Right lobe of liver (tissue), 6 donors: ENCODE data around the gene TNFSF8. TPM values are rescaled to one million over a fixed set of nuclear protein-coding genes. Genes with fewer than 3 reads are reported as not detected.

Source experiments
- ATAC-seq, 4 donors: fragments of 200-7000 bp; cut with Tn5 transposase; one replicate each; pipeline ENCODE4 v1.9.1; 2020; ENCODE audit warnings: mild to moderate bottlenecking in 4 of 4, moderate library complexity in 4 of 4
- DNase-seq, 3 donors: peaks; one replicate each; pipeline ENCODE4 v3.0.0-alpha.2; 2020
- H3K27ac ChIP-seq, 3 donors: fragments of 200-600 bp; one replicate each; pipeline ENCODE4 v1.8.0; 2022
- H3K27me3 ChIP-seq, 2 donors: fragments of 200-600 bp; one replicate each; pipeline ENCODE4 v1.8.0; 2022
- H3K36me3 ChIP-seq, 4 donors: fragments of 200-600 bp; sonication (generic) in 1 of 4; one replicate each; pipeline versions ENCODE4 v1.5.1 to v1.8.0; 2017 to 2022; ENCODE audit warnings: control low read depth in 1 of 4
- H3K4me1 ChIP-seq, 4 donors: fragments of 200-600 bp; sonication (generic) in 1 of 4; one replicate each; pipeline versions ENCODE4 v1.5.1 to v1.8.0; 2017 to 2022; ENCODE audit warnings: control low read depth in 1 of 4
- H3K4me3 ChIP-seq, 3 donors: fragments of 200-600 bp; one replicate each; pipeline ENCODE4 v1.8.0; 2022
- H3K9me3 ChIP-seq, 4 donors: fragments of 200-600 bp; sonication (generic) in 1 of 4; one replicate each; pipeline versions ENCODE4 v1.5.1 to v1.8.0; 2017 to 2022; ENCODE audit warnings: control low read depth in 1 of 4
- CTCF ChIP-seq, 4 donors: fragments of 200-600 bp in 3 of 4; fragments of 450-650 bp in 1 of 4; IDR thresholded peaks; one replicate each; pipeline versions ENCODE4 v1.5.1 to v1.8.0; 2016 to 2022; ENCODE audit warnings: antibody characterized with exemption in 4 of 4, mild to moderate bottlenecking in 2 of 4
- POLR2A ChIP-seq: fragments of 450-650 bp; IDR thresholded peaks from one replicate; pipeline ENCODE4 v1.6.1; 2017; ENCODE audit warnings: antibody characterized with exemption, mild to moderate bottlenecking
- WGBS: methylation state at CpG from one replicate; pipeline ENCODE4 v1.1.6; 2018; ENCODE audit warnings: low coverage, low lambda C conversion rate; ENCODE audit not compliant: insufficient coverage; ENCODE audit errors: missing lambda C conversion rate; 5-methylcytosine and 5-hydroxymethylcytosine counted together
- intact Hi-C, 2 donors: fragments of 100-400 bp; cut with DNase I; formaldehyde crosslinking; loops; one replicate each; pipeline versions ENCODE4 v1.11.2 to v1.14.1; 2022
- total RNA-seq, 6 experiments: library from RNA; depleted of rRNA in 2 of 6; stranded (reverse); fragments of >200 nt in 2 of 6; fragmentation: NEBNext Ultra II Directional in 3 of 6; extraction: Animal tissue kit (Norgen Biotek cat#: 25700) in 3 of 6; gene quantifications; one replicate each; pipeline versions ENCODE4 v1.1.0 to v1.2.4, GENCODE V29; 2016 to 2023
- donor health status: DM: no; HTN: yes; CAD: no.
- donor health status: DM: no; HTN: no; CAD: no.
- donor health status: DM: no; HTN: no; CAD: no.
- donor health status: DM: no; HTN: yes; CAD: no.
- donor health status: DM: no; HTN: yes; CAD: no.

The TNFSF8 gene
- total RNA-seq, 6 experiments from 2014 or later: 0.19 to 2.0 (median 0.38) TPM

- 86% methylated on average over 1 of the region's 1 CpG for WGBS
- TF ChIP-seq CTCF (IDR thresholded peaks at IDR 0.05): no peak
- no peak for TF ChIP-seq POLR2A
Observed at GRCh38 chr9:114909661-114910060, 20.7 kb downstream of the TNFSF8 start.

GRCh38 chr9:114908805-114909448 lies 21.5 kb downstream of the TNFSF8 start:
- no peak for ATAC-seq
- intact Hi-C loops: loop anchor here (5.0 to 10.0 kb wide), 2 partner anchors 164 to 172 kb away; no protein-coding TSS in a partner anchor
- Histone ChIP-seq H3K27me3 (no peaks in the 10 kb centered on the region), H3K9me3 (no peaks in the 10 kb centered on the region), H3K27ac (no peak overlapping the region), H3K4me3 (no peak overlapping the region), H3K36me3 (no peaks in the 10 kb centered on the region), H3K4me1 (peaks cover 0 to 12% (median 6%) of the 10 kb centered on the region in 4 donors)
- TF ChIP-seq POLR2A (no peak), CTCF (IDR thresholded peaks at IDR 0.05) (no peak)
- WGBS: 81% methylated on average over 5 of the region's 6 CpGs
- DNase-seq: no peak

More at GRCh38 chr9:114909661-114910060, 20.7 kb downstream of the TNFSF8 start:
- ATAC-seq (no peak), DNase-seq (no peak)
- Histone ChIP-seq H3K27ac (no peak overlapping the region), H3K36me3 (no peaks in the 10 kb centered on the region), H3K4me1 (peaks cover 0 to 12% (median 6%) of the 10 kb centered on the region in 4 donors), H3K27me3 (no peaks in the 10 kb centered on the region), H3K4me3 (no peak overlapping the region), H3K9me3 (no peaks in the 10 kb centered on the region)
- intact Hi-C loops: loop anchor here (5.0 to 10.0 kb wide), 4 partner anchors 103 to 172 kb away; no protein-coding TSS in a partner anchor

- 33% methylated on average over 2 of the region's 3 CpGs for WGBS
- Histone ChIP-seq H3K4me3 (no peak overlapping the region), H3K36me3 (no peaks in the 10 kb centered on the region), H3K27ac (peak overlapping the region in 1 of 3 donors; percentile 11), H3K27me3 (no peaks in the 10 kb centered on the region), H3K4me1 (peaks cover 0 to 12% (median 6%) of the 10 kb centered on the region in 4 donors), H3K9me3 (no peaks in the 10 kb centered on the region)
- TF ChIP-seq CTCF (IDR thresholded peaks at IDR 0.05): no peak
- TF ChIP-seq POLR2A: no peak
- ATAC-seq (peak; percentile 84 to 92 (median 87)), DNase-seq (no peak)
- intact Hi-C loops: loop anchor here (5.0 to 10.0 kb wide), 2 partner anchors 163 to 171 kb away; no protein-coding TSS in a partner anchor
Observed at GRCh38 chr9:114908104-114908622, 22.2 kb downstream of the TNFSF8 start.

- DNase-seq (no peak), ATAC-seq (peak; percentile 64 to 69 (median 66))
- no peaks in the 10 kb centered on the region for H3K27me3 ChIP-seq
- 16% methylated on average over 4 of the region's 7 CpGs for WGBS
- no peak overlapping the region for H3K27ac ChIP-seq
- TF ChIP-seq CTCF (IDR thresholded peaks at IDR 0.05) (peak; percentile 57 to 71 (median 62)), POLR2A (no peak)
- intact Hi-C loops: loop anchor here (5.0 to 10.0 kb wide), 2 partner anchors 162 to 170 kb away; no protein-coding TSS in a partner anchor
- no peaks in the 10 kb centered on the region for H3K36me3 ChIP-seq
- peaks cover 0 to 12% (median 6%) of the 10 kb centered on the region in 4 donors for H3K4me1 ChIP-seq
- H3K9me3 ChIP-seq: no peaks in the 10 kb centered on the region
- no peak overlapping the region for H3K4me3 ChIP-seq
Observed at GRCh38 chr9:114906922-114907571, 23.3 kb downstream of the TNFSF8 start.
